Kidney epithelial cell (primary cell): ENCODE data around the gene PPP4R1. TPM values are rescaled to one million over a fixed set of nuclear protein-coding genes. Genes with fewer than 3 reads are reported as not detected.

Experiments used
- DNase-seq: peaks from one replicate; pipeline ENCODE4 v3.0.0-alpha.2; 2010; ENCODE audit warnings: low read depth
- H3K27me3 ChIP-seq: 2 replicates; pipeline ENCODE4 v1.6.0; 2011; ENCODE audit warnings: low read length; ENCODE audit not compliant: control insufficient read depth, insufficient read depth
- H3K36me3 ChIP-seq: 2 replicates; pipeline ENCODE4 v1.5.1; 2011; ENCODE audit warnings: low read length; ENCODE audit not compliant: control insufficient read depth, insufficient read depth
- H3K4me3 ChIP-seq: 2 replicates; pipeline ENCODE4 v1.5.1; 2011; ENCODE audit warnings: low read depth, mild to moderate bottlenecking, control low read depth, low read length
- total RNA-seq: library from RNA; depleted of rRNA; stranded (reverse); fragments of >200 nt; gene quantifications from 2 replicates; pipeline ENCODE4 v1.2.3, GENCODE V29; 2015
- TF ChIP-seq, protein P1 (sequence below): IDR thresholded peaks from 2 replicates; pipeline ENCODE4 v1.5.1; 2011; ENCODE audit warnings: mild to moderate bottlenecking, moderate library complexity, low read length, control low read depth, inconsistent platforms; ENCODE audit not compliant: insufficient read depth, poor library complexity, severe bottlenecking

Gene PPP4R1
- total RNA-seq, 1 donor from 2014 or later, result 83.8 TPM

- TF ChIP-seq, protein P1, sequence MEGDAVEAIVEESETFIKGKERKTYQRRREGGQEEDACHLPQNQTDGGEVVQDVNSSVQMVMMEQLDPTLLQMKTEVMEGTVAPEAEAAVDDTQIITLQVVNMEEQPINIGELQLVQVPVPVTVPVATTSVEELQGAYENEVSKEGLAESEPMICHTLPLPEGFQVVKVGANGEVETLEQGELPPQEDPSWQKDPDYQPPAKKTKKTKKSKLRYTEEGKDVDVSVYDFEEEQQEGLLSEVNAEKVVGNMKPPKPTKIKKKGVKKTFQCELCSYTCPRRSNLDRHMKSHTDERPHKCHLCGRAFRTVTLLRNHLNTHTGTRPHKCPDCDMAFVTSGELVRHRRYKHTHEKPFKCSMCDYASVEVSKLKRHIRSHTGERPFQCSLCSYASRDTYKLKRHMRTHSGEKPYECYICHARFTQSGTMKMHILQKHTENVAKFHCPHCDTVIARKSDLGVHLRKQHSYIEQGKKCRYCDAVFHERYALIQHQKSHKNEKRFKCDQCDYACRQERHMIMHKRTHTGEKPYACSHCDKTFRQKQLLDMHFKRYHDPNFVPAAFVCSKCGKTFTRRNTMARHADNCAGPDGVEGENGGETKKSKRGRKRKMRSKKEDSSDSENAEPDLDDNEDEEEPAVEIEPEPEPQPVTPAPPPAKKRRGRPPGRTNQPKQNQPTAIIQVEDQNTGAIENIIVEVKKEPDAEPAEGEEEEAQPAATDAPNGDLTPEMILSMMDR, result no peak
- H3K36me3 ChIP-seq, result peaks cover 3% of the 10 kb centered on the region
These were observed 32.7 kb downstream of the PPP4R1 start for GRCh38 chr18:9581667-9582066.

DNA sequence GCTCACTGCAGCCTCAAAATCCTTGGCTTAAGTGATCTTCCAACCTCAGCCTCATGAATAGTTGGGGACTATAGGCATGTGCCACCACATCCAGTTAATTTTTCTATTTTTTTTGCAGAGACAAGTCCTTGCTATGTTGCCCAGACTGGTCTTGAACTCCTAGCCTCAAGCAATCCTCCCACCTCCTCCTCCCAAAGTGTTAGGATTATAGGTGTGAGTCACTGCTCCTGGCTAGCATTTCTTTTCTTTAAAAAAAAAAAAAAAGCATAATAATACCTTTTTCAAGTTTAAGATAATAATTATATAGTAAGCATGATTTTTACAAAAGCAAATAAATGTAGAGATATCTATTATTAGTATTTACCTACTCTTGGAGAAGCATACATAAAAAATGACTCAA, 36.1 kb downstream of the PPP4R1 start:
- H3K4me3 ChIP-seq, result no peak overlapping the region
- no peaks in the 10 kb centered on the region for H3K27me3 ChIP-seq
- peaks cover 3% of the 10 kb centered on the region for H3K36me3 ChIP-seq
- TF ChIP-seq, protein P1, result no peak
- DNase-seq, result no peak

More at GRCh38 chr18:9581667-9582066, 32.7 kb downstream of the PPP4R1 start:
- H3K27me3 ChIP-seq, result no peaks in the 10 kb centered on the region
- no peak for DNase-seq
- H3K4me3 ChIP-seq, result no peak overlapping the region

- Histone ChIP-seq H3K36me3 (peaks cover 3% of the 10 kb centered on the region), H3K27me3 (no peaks in the 10 kb centered on the region), H3K4me3 (no peak overlapping the region)
- TF ChIP-seq, protein P1, result no peak
- no peak for DNase-seq
These were observed 37.0 kb downstream of the PPP4R1 start for GRCh38 chr18:9577361-9577760.

DNA sequence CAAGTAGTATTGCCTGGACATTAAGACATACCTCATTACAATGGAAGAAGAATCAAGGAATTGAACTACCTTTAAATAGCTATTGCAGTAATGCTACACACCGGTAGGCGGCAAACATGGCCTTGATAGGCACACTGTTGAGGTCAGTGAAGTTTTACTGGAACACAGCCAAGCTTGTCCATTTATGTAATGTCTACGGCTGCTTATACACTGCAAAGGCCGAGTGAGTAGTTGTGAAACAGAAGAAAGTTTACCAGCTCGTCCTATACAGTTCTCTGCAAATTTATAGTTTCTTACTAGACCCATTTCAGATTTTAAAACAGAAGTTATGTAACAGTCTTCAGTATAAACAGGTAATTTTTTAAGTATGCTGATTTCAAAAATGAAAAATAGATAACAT, 38.8 kb downstream of the PPP4R1 start:
- peaks cover under 1% of the 10 kb centered on the region for H3K36me3 ChIP-seq
- H3K27me3 ChIP-seq, result no peaks in the 10 kb centered on the region
- DNase-seq, result peak; percentile 84
- no peak overlapping the region for H3K4me3 ChIP-seq
- TF ChIP-seq, protein P1, result peak; percentile 82

DNA sequence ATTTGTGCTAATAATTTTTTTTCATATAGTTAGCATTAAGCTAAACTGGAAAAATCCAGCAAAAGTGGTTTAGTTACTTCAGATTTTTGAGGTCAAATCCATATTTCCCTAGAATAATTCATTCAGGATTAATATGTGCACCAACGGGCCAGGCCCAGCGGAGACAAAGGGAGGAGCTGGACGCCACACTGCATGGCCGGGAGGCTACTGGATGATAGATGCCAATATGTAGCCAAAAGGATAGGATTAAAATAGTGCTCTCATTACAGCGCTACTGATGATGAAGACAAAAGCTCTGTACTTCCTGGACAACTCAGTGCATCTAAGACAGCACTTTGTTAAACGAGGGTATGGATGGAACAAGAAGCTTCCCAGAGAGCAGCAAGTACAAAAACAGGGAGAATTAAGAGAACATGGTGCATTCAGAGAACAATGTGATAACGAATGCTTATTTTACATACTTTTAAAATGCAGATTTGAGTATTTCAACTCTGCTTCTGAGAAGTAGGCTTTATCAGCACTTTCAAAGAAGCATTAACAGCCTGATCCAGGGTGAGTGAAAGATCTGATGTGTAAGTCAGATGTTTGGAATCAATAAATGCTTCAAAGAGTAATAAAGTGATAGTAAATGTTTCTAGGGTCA, 39.8 kb downstream of the PPP4R1 start:
- no peak for DNase-seq
- Histone ChIP-seq H3K27me3 (no peaks in the 10 kb centered on the region), H3K36me3 (no peaks in the 10 kb centered on the region), H3K4me3 (no peak overlapping the region)
- TF ChIP-seq, protein P1, result no peak

DNA sequence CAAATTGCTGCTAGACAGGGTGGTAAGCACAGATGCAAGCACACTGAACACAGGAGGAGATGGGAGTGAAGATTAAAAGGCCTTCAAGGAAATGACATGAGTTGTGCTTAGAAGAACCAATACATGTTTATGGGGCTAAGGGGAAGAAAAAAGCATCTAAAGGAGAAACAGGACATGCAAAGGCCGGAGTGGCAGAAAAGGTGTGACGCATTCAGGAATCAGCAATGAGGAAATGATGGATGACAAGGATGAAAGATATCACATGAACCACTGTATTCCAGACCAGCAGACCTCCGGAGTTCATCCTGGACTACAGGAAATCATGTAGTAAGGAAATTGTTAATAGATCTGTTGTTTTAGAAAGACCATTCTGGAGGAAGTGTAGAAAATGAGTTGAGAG, 42.8 kb downstream of the PPP4R1 start:
- Histone ChIP-seq H3K4me3 (no peak overlapping the region), H3K36me3 (no peaks in the 10 kb centered on the region), H3K27me3 (no peaks in the 10 kb centered on the region)
- TF ChIP-seq, protein P1, result no peak
- no peak for DNase-seq
